Measurements from ENCODE around the gene KIAA1549.

DNA sequence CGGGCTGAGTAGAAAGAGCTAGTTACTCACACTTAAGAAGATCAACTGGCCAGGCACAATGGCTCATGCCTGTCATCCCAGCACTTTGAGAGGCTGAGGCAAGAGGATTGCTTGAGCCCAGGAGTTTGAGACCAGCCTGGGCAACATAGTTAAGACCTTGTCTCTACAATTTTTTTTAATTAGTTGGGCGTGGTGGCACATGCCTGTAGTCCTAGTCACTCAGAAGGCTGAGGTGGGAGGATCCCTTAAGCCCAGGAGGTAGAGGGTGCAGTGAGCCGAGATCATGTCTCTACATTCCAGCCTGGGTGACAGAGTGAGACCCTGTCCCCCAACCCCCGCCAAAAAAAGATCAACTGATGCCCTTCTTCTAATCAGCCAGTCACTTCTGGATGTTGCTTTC, 108.6 kb downstream of the KIAA1549 start:
- TF ChIP-seq CTCF (IDR thresholded peaks at IDR 0.05) (no peak), POLR2A (IDR thresholded peaks at IDR 0.05) (no peak)

All from testis (tissue), 2 donors.